Measurements from ENCODE around the gene ACTL10. TPM values are rescaled to one million over a fixed set of nuclear protein-coding genes. Genes with fewer than 3 reads are reported as not detected.
"Not testable (repeated sequence)": the region's sequence is repeated elsewhere in the genome, so short reads cannot be mapped to it uniquely, and the experiment has no call there.

Gene ACTL10
- total RNA-seq, 2 experiments from 2014 or later, result 0.91 to 1.7 TPM

DNA sequence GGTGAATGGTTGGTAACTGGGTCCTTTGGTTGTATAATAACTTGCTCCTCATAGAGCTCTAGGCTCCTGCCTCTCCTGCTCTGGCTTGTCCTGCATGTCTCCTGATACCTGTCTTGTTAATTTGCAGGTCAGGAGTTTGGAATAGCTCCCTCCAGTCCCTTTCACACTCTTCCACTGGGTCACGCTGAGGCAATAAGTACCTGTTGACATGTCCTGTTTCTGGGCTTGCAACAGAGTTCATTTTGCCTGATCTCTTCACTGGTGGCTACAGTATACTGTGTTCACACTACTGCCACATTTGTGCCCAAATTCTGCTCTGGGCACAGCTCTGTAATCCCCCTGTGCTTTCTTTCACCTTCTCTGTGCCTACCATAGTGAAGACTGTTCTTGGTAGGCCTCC lies 30.0 kb upstream of the ACTL10 start:
- CTCF ChIA-PET, result interaction anchor here (0.6 kb wide), 1 partner anchor 152 kb away, joined by 3 read pairs; no protein-coding TSS in a partner anchor
- ATAC-seq (no peak), DNase-seq (no peak)
- POLR2A ChIA-PET, result no interaction called here
- Mint-ChIP-seq H3K36me3 (ENCODE audit: low read depth) (peaks cover 18% of the 10 kb centered on the region), H3K27ac (no peak overlapping the region), H3K4me1 (peaks cover 5% of the 10 kb centered on the region), H3K9me3 (ENCODE audit: low read depth) (no peaks in the 10 kb centered on the region), H3K4me3 (no peak overlapping the region), H3K27me3 (no peaks in the 10 kb centered on the region)
- intact Hi-C loops (cut with DNase I, micrococcal nuclease), result no loop called here

DNA sequence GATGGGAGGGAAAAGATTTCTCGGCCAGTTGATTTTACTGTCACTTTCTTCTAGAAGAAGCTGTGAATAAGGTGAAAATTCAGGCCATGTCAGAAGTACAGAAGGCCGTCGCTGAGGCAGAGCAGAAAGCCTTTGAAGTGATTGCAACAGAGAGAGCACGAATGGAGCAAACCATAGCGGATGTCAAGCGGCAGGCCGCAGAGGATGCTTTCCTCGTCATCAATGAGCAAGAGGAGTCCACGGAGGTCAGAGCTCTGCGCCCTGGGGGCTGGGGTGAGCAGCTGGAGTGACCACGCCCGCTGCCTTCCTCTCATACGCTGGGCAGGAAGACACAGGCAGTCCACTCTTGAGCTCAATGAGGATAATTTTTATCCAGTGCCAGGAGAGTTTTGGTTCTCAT lies 26.5 kb upstream of the ACTL10 start:
- POLR2A ChIA-PET, result interaction anchor here (0.7 kb wide), 1 partner anchor 228 kb away, joined by 9 read pairs; no protein-coding TSS in a partner anchor
- peaks cover 15% of the 10 kb centered on the region for H3K36me3 Mint-ChIP-seq (ENCODE audit: low read depth)
- H3K27me3 Mint-ChIP-seq, result no peaks in the 10 kb centered on the region

DNA sequence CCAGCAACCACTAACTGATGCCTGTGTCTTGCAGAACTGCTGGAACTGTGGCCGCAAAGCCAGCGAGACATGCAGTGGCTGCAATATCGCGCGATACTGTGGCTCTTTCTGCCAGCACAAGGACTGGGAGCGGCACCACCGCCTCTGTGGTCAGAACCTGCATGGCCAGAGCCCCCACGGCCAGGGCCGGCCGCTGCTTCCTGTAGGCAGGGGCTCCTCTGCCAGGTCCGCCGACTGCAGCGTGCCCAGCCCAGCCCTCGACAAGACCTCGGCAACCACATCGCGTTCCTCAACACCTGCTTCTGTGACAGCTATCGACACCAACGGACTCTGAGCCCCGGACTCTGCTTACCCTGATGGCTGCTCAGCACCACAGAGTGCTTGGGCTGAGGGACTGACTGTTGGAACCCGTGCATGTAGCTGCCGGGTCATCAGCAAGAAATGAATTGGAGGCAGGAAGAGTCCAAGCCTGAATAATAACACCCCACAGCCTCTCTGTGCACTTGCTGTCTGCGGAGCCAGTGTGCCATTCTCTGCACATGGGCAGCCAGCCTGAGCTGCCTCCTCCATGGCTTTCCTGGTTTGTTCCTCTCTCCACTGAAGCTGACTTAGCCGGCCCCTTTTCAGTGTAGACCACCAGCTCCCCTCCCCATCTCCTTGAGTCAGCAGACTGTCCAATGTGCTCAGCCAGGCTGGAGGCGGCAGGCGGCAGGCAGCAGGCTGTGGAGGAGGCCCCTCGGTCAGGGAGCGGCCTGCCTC lies 22.3 kb upstream of the ACTL10 start:
- intact Hi-C loops (cut with DNase I, micrococcal nuclease), result no loop called here
- H3K27me3 Mint-ChIP-seq, result no peaks in the 10 kb centered on the region
- no peak overlapping the region for H3K4me3 Mint-ChIP-seq
- H3K4me1 Mint-ChIP-seq, result peaks cover 17% of the 10 kb centered on the region
- CTCF ChIA-PET, result no interaction called here
- no peak overlapping the region for H3K27ac Mint-ChIP-seq
- no peak for DNase-seq
- peaks cover 16% of the 10 kb centered on the region for H3K36me3 Mint-ChIP-seq (ENCODE audit: low read depth)
- H3K9me3 Mint-ChIP-seq (ENCODE audit: low read depth), result no peaks in the 10 kb centered on the region
- no peak for ATAC-seq
- POLR2A ChIA-PET, result no interaction called here

More for the DNA sequence above, 26.5 kb upstream of the ACTL10 start:
- DNase-seq (no peak), ATAC-seq (no peak)
- intact Hi-C loops (cut with DNase I, micrococcal nuclease), result no loop called here
- CTCF ChIA-PET, result no interaction called here
- Mint-ChIP-seq H3K4me1 (no peaks in the 10 kb centered on the region), H3K9me3 (ENCODE audit: low read depth) (no peaks in the 10 kb centered on the region), H3K4me3 (no peak overlapping the region), H3K27ac (peak overlapping the region; percentile 5)

DNA sequence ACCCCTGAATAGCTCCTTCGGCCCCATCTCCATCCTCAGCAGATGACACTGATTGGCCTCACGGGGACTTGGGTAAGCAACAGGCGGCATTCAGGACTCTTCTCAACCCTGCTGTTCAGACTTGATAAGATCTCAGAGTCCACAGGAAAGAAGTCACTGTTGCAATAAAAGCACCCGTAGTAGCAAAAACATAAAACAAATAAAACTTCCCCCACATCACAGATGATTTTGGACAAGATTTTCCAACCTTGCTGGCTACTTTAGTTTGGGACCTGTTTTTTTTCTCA lies 21.7 kb upstream of the ACTL10 start:
- no peak for ATAC-seq
- no peak for DNase-seq
- CTCF ChIA-PET, result no interaction called here

DNA sequence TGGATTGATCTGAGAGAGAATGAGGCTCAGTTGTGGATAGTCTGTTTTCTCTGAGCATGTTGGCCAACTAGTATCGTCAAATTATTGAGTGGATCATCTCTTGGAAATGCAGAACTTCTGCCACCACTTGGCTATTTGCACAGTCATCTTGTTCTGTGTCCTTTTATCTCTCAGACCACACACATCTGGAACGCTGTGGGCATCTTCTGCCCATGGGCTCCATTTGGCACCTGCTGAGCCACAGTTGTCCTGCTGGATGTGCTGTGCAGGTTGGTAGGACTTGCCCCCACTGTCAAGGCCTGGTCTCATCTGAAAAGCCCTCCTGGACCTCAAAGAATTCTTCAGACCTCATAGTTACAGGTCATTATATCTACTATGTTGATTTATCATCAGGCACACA lies 21.3 kb upstream of the ACTL10 start:
- Mint-ChIP-seq H3K36me3 (ENCODE audit: low read depth) (peaks cover 10% of the 10 kb centered on the region), H3K27ac (no peak overlapping the region), H3K4me1 (peaks cover 22% of the 10 kb centered on the region), H3K4me3 (no peak overlapping the region), H3K27me3 (no peaks in the 10 kb centered on the region), H3K9me3 (ENCODE audit: low read depth) (no peaks in the 10 kb centered on the region)
- ATAC-seq, result no peak
- ChIA-PET CTCF (no interaction called here), POLR2A (no interaction called here)
- no peak for DNase-seq
- intact Hi-C loops (cut with DNase I, micrococcal nuclease), result no loop called here

More for the DNA sequence above, 21.7 kb upstream of the ACTL10 start:
- peaks cover 22% of the 10 kb centered on the region for H3K4me1 Mint-ChIP-seq
- no peaks in the 10 kb centered on the region for H3K27me3 Mint-ChIP-seq
- H3K36me3 Mint-ChIP-seq (ENCODE audit: low read depth), result peaks cover 14% of the 10 kb centered on the region
- intact Hi-C loops (cut with DNase I, micrococcal nuclease), result no loop called here
- H3K4me3 Mint-ChIP-seq, result no peak overlapping the region
- H3K9me3 Mint-ChIP-seq (ENCODE audit: low read depth), result no peaks in the 10 kb centered on the region
- no peak overlapping the region for H3K27ac Mint-ChIP-seq
- POLR2A ChIA-PET, result no interaction called here

DNA sequence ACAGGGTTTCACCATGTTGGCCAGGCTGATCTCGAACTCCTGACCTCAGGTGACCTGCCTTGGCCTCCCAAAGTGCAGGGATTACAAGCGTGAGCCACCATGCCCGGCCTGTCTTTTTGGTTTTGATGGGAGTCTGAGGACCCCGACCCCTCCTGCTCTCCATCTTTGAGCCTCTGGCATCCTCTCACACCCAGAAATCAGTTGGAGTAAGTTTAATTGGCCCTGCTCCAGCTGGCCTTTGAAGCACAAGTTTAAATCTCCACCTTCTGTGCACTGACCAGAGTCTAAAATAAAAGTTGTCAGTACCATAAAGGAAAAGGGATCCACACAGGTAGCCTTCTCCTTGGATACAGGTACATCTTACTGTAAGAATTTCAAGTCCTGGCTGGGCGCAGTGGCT lies 20.6 kb upstream of the ACTL10 start:
- no peak for DNase-seq
- Mint-ChIP-seq H3K27ac (no peak overlapping the region), H3K4me1 (peaks cover 22% of the 10 kb centered on the region), H3K27me3 (no peaks in the 10 kb centered on the region), H3K4me3 (no peak overlapping the region), H3K9me3 (ENCODE audit: low read depth) (no peaks in the 10 kb centered on the region), H3K36me3 (ENCODE audit: low read depth) (peaks cover 9% of the 10 kb centered on the region)
- CTCF ChIA-PET, result no interaction called here
- intact Hi-C loops (cut with DNase I, micrococcal nuclease), result no loop called here
- no peak for ATAC-seq
- POLR2A ChIA-PET, result no interaction called here

DNA sequence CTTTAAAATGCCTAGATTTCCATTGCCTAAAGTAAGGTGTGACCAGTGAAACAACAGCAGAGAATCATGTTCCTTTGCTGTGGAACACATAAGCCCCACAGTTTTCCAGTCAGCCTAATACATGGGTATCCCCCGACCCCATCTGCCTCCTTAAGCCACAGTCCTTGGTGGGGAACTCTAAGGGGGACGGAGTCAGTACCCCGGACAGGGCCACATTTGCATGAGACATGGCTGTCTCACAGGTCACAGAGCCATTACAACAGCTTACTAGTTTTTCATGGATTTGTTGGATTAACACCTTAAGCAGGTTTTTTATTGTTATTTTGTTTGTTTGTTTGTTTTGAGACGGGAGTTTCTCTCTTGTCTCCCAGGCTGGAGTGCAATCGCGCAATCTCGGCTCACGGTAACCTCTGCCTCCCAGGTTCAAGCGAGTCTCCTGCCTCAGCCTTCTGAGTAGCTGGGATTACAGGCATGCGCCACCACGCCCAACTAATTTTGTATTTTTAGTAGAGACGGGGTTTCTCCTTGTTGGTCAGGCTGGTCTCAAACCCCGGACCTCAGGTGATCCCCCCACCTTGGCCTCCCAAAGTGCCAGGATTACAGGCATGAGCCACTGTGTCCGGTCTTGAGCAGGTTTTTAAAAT lies 19.7 kb upstream of the ACTL10 start:
- peaks cover 31% of the 10 kb centered on the region for H3K4me1 Mint-ChIP-seq
- H3K27ac Mint-ChIP-seq; intact Hi-C loops (cut with DNase I, micrococcal nuclease); H3K4me3 Mint-ChIP-seq; POLR2A ChIA-PET; DNase-seq; H3K36me3 Mint-ChIP-seq (ENCODE audit: low read depth); CTCF ChIA-PET; H3K9me3 Mint-ChIP-seq (ENCODE audit: low read depth); ATAC-seq; H3K27me3 Mint-ChIP-seq: not testable (repeated sequence)

DNA sequence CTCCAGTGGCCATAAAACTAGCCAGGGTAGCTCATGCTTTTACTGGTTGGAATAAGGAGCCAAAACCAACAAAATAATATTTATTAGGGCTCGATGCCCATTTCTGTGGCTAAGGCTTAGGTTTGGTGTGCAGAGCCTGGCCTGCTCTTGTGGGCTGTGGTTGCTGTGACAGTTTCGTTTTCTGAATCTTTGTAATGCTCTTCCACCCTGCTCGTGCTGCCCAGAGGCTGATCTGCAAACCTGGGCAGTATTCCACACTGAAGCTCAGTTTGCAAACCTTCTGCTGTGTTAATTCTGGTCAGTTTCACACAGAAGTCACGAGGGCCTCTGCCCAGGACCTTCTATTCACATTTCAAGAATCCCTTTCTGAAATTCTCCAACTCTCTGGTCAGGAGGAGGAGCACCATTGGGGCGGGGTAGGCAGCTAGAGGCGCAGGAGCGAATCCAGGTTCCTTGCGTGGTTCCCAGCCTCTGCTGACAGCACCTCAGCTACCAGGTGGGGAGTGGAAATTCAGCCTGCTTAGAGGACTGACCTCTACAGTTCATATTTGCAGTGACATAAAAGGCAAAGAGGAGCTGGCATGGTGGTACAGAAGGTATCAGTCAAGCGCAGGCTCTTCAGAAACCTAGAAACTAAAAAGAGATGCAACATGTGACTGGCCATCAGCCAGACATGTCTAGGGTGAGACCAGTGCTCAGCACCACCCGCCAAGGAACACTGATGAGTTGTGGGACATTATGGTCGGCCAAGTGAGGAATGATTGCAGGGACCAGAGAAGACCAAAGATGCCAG lies 18.9 kb upstream of the ACTL10 start:
- H3K4me3 Mint-ChIP-seq, result no peak overlapping the region
- POLR2A ChIA-PET, result no interaction called here
- H3K4me1 Mint-ChIP-seq, result peaks cover 38% of the 10 kb centered on the region
- DNase-seq (no peak), ATAC-seq (no peak)
- intact Hi-C loops (cut with DNase I, micrococcal nuclease), result no loop called here
- CTCF ChIA-PET, result no interaction called here
- H3K27me3 Mint-ChIP-seq, result no peaks in the 10 kb centered on the region
- no peaks in the 10 kb centered on the region for H3K9me3 Mint-ChIP-seq (ENCODE audit: low read depth)
- H3K36me3 Mint-ChIP-seq (ENCODE audit: low read depth), result peaks cover 7% of the 10 kb centered on the region
- no peak overlapping the region for H3K27ac Mint-ChIP-seq

DNA sequence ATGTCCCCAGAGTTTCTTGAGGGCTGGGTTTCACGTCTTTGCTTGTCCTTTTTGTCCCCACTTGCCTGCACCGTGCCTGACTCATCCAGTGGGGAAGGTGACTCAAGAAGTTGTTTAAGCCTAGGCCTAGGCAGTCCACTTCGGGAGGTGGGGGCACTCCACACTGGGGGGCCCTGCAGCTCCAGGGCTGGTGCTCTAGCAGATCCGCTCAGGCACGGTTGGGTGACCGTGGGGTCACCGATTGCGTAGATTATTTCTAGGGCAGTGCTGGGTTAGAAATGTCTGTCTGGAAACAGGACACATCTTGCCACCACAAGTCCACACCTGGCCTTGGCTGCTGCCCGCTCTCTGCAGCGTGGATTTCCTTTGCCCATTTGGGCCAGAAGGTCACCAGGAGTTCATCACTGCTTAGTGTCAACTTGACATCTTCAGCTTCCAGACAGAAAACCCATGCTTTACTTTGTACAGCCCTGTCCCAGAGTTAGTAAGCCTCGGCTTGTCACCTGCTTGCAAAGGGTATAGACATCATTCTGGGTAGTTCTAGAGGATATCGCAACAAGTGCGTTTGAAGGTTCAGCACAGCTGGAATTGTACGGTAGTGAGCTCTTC lies 18.2 kb upstream of the ACTL10 start:
- peaks cover 7% of the 10 kb centered on the region for H3K36me3 Mint-ChIP-seq (ENCODE audit: low read depth)
- no peak overlapping the region for H3K27ac Mint-ChIP-seq
- intact Hi-C loops (cut with DNase I, micrococcal nuclease), result no loop called here
- CTCF ChIA-PET, result interaction anchor here (0.6 kb wide), 2 partner anchors 54 to 87 kb away, joined by 3 read pairs; no protein-coding TSS in a partner anchor
- POLR2A ChIA-PET, result no interaction called here
- ATAC-seq (no peak), DNase-seq (no peak)
- no peak overlapping the region for H3K4me3 Mint-ChIP-seq
- no peaks in the 10 kb centered on the region for H3K27me3 Mint-ChIP-seq
- peaks cover 45% of the 10 kb centered on the region for H3K4me1 Mint-ChIP-seq
- H3K9me3 Mint-ChIP-seq (ENCODE audit: low read depth), result no peaks in the 10 kb centered on the region

DNA sequence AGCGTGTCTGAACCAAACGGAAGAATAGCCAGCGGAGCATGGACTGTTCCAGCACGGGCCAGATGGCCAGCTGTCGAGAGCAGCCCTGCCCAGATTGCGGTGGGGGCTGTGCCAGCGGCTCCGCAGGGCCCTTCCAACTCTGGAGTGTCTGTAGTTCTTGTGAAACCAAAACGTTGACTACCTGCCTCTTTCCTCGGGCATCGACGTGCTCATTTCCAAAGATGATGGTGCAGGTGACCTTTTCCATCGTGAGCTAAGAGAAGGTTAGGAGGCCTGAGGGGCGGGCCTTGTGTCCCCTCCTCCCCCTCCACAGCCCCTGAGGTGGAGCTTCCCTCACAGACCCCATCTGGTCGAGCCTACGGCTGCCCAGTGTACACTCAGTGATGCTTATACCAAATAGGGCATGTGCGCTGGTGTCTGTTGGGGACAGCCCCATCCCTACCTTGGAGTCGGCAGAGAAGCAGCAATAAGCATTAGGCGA lies 17.5 kb upstream of the ACTL10 start:
- Mint-ChIP-seq H3K27me3 (no peaks in the 10 kb centered on the region), H3K4me1 (peaks cover 50% of the 10 kb centered on the region), H3K27ac (peak overlapping the region; percentile 4), H3K36me3 (ENCODE audit: low read depth) (peaks cover 7% of the 10 kb centered on the region), H3K9me3 (ENCODE audit: low read depth) (no peaks in the 10 kb centered on the region), H3K4me3 (no peak overlapping the region)
- CTCF ChIA-PET, result interaction anchor here (0.6 to 0.9 kb wide), 3 partner anchors 55 to 192 kb away, joined by 3 read pairs; no protein-coding TSS in a partner anchor
- no peak for ATAC-seq
- POLR2A ChIA-PET, result no interaction called here
- no peak for DNase-seq
- intact Hi-C loops (cut with DNase I, micrococcal nuclease), result no loop called here

DNA sequence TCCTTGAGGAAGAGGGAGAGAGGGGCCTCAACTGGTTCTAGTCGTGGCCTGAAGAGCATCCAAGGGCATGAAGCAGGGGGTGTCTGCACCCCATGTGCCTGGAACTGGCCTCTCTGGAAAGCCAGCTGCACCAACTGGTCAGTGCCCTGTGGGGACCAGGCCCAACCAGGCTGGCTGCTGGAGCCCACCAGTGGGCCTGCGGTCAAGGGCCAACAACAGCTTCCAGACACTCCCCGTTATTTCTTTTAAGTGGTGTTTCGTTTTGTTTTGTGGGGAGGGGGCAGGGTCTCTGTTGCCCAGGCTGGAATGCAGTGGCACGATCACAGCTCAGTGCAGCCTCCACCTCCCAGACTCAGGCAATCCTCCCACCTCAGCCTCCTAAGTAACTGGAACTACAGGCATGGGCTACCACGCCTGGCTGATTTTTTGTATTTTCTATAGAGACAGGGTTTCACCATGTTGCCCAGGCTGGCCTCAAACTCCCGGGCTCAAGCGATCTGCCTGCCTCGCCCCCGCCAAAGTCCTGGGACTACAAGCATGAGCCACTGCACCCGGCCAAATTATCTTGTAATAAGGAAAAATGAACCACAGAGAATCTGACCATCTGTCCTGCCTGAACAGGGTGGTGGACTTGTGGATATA lies 16.5 kb upstream of the ACTL10 start:
- intact Hi-C loops (cut with DNase I, micrococcal nuclease), result loop anchor here in 1 of 2 experiments (5.0 kb wide), 2 partner anchors 43 to 193 kb away; no protein-coding TSS in a partner anchor
- POLR2A ChIA-PET, result no interaction called here
- peaks cover 6% of the 10 kb centered on the region for H3K36me3 Mint-ChIP-seq (ENCODE audit: low read depth)

More for the DNA sequence above, 16.5 kb upstream of the ACTL10 start:
- peaks cover 50% of the 10 kb centered on the region for H3K4me1 Mint-ChIP-seq
- no peak for ATAC-seq
- no peak overlapping the region for H3K4me3 Mint-ChIP-seq
- H3K27ac Mint-ChIP-seq, result no peak overlapping the region
- no peaks in the 10 kb centered on the region for H3K9me3 Mint-ChIP-seq (ENCODE audit: low read depth)
- CTCF ChIA-PET, result interaction anchor here (0.6 kb wide), 1 partner anchor 142 kb away, joined by 3 read pairs; no protein-coding TSS in a partner anchor
- no peak for DNase-seq
- no peaks in the 10 kb centered on the region for H3K27me3 Mint-ChIP-seq
